Measurements from ENCODE around the gene ABCC11.
A peak's percentile ranks its signal among the peaks of the same experiment; 100 is the strongest.
"Not testable (repeated sequence)": the region's sequence is repeated elsewhere in the genome, so short reads cannot be mapped to it uniquely, and the experiment has no call there.

Gene ABCC11

DNA sequence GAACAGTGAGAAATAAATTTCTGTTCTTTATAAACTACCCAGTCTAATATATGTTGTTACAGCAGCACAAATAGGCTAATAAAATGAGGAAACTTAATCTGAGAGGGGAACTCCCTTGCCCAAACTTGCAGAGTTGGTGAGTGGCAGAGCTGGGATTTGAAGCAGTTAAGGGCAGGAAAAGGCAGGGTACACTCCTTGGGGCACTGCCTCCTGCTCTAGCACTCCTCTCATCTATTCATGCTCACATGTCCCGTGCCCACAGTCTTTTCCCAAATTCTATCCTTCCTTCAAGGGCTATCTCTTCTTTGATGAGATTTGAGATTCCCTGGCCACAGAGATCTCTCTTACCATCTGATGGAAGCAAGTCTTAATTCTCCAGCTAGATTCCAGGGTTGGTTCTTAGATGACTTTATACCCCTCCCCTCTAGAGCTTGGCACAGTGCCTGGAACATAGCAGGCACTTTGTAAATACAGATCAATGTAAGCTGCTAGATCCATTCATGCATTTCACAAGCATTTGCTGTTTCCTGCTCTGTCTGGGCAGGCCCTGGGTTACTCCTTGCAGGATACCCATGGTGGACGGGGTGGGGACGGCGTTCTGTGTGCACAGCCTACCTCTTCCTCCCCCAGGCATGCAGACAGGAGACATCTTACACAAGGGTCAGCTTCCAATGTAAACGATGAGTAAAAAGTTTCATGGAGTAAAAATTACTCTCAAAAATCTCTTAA, 52.3 kb downstream of the ABCC11 start:
- DNase-seq = peak; percentile 78

- no peak for DNase-seq
Observed at GRCh38 chr16:48193846-48194245, 53.5 kb downstream of the ABCC11 start.

DNA sequence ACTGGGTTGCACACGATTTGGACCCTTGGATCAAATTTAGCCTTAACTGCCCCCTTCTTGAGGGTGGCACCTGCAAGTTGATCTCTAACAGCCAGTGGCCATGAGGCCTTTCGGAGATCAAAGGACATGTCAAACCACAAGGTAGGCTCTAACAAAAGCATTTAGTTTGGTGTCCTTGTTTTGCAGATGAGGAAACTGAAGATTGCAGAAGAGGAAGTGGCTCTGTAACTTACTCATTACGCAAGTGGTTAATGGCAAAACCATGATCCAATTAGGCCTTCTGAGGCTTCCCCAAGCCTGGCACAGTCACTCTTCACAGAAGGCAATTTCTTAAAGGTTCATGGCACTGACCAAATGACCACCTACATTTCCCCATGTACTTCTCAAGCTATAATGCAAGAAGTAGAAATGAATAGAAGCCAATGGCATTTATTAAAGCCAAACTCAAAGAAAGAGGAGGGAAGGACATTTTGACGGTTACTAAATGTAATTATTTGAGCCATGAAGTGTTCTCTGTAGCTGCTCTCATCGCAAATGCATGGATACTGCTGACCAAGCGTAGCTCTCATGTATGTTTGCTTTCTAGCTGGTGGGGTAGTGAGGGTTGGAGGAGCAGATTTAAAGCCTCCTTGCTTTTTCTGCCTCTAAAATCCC, 58.8 kb downstream of the ABCC11 start:
- peak; percentile 45 for DNase-seq

DNA sequence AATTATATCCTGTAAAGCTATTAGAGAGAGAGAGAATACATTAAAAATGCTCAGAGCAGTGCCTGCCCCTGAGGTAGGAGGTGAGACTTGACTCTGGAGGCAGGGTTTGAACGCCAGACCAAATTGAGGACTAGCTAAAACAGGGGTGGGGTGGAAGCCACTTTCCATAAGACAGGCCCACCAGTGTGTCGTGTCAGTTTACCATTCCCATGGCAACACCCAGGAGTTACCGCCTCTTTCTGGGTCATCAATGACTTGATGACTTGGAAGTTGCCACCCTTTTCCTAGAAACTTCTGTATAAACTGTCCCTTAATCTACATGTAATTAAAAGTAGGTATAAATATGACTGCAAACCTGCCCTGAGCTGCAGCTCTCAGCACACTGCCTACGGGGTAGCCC, 59.6 kb downstream of the ABCC11 start:
- DNase-seq = no peak

- peak; percentile 24 for DNase-seq
Observed at GRCh38 chr16:48184681-48185080, 62.7 kb downstream of the ABCC11 start.

GRCh38 chr16:48182979-48183537, 64.3 kb downstream of the ABCC11 start:
- peak; percentile 90 for DNase-seq

DNA sequence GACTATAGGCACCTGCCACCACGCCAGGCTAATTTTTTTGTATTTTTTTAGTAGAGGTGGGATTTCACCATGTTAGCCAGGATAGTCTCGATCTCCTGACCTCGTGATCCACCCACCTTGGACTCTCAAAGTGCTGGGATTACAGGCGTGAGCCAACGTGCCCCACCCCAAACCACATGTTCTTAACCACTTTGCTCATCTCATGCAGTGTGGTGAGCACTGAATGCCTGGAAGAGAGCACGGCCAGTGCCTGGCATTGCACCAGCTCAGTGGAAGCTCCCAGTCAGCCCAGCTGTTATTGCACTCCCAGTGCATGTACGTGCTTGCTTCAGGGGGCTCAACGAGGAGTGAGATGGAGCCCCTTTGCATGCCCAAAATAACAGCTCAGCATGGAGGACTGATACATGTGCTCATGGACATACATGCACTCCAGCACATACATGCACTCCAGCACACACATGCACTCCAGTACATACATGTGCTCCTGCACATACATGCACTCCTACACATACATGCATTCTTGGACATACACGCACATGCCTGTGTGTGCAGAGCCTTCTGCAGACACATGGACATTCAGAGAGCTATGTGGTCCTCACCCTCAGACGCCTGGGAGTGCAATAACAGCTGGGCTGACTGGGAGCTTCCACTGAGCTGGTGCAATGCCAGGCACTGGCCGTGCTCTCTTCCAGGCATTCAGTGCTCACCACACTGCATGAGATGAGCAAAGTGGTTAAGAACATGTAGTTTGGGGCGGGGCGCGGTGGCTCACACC, 65.4 kb downstream of the ABCC11 start:
- DNase-seq = not testable (repeated sequence)

GRCh38 chr16:48180868-48181480, 66.4 kb downstream of the ABCC11 start:
- DNase-seq = no peak

DNA sequence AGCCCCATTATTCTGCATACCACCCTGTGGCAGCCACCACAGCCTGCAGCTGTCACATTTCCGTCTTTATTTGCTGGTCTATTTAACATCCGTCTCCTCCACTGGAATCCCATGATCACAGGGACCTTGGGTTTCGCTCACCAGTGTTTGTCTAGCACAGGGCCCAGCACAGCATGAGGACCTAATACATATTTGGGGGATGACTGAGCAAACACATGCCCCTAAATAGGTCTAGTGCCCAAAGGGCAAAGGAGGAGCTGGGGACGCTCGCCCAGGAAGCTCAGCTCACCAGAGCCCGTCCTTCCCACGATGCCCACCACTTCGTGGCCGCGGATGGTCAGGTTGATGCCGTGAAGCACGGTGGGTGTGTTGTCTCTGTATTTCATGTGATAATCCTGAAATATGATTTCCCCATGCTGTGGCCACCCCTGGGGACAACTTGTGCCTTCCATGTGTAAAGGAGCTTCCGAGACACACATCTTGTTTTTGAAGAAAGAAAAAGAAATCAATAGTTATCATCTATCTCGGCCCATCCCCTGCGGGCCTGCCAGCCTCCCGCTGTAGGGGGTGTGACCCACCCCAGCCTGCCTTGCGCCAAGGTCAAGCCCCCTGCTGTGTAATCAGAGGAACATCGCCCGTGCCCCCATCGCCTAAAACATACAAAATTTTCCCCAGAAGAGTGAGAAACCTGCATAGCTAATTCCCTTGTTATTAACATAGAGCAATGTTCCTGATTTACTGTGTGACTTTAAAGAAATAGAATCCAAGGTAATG, 70.5 kb downstream of the ABCC11 start:
- no peak for DNase-seq

GRCh38 chr16:48173889-48174288, 73.5 kb downstream of the ABCC11 start:
- no peak for DNase-seq

DNA sequence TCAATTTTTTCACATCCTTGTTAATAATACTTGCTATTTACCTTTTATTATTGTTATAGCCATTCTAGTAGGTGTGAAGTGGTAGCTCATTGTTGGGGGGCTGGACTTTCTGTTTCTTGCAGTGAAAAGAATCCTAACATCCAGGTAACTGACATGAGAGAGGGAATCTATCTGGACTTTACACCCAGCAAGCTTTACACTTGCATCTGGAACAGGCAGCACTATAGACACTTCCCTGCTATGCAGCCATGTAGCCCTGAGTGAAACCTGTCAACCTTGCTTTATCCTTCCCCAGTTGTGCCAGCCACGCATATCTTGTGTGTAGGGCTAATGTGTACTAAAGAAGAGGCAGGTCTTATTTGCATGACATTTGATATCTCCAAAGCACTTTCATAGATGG, 74.7 kb downstream of the ABCC11 start:
- no peak for DNase-seq

GRCh38 chr16:48169896-48170295, 77.4 kb downstream of the ABCC11 start:
- DNase-seq = no peak

GRCh38 chr16:48168075-48168474, 79.3 kb downstream of the ABCC11 start:
- DNase-seq = no peak

DNA sequence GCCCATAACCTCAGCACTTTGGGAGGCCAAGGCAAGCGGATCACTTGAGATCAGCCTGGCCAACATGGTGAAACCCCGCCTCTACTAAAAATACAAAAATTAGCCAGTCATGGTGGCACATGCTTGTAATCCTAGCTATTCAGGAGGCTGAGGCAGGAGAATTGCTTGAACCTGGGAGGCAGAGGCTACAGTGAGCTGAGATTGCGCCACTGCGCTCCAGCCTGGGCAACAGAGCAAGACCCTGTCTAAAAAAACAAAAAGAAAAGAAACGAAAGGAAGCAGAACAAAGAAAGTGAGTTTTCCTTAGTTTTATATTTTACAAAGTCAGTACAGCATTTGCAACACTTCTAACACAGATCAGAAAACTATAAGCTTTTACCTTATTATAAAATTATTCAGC, 80.7 kb downstream of the ABCC11 start:
- not testable (repeated sequence) for DNase-seq

DNA sequence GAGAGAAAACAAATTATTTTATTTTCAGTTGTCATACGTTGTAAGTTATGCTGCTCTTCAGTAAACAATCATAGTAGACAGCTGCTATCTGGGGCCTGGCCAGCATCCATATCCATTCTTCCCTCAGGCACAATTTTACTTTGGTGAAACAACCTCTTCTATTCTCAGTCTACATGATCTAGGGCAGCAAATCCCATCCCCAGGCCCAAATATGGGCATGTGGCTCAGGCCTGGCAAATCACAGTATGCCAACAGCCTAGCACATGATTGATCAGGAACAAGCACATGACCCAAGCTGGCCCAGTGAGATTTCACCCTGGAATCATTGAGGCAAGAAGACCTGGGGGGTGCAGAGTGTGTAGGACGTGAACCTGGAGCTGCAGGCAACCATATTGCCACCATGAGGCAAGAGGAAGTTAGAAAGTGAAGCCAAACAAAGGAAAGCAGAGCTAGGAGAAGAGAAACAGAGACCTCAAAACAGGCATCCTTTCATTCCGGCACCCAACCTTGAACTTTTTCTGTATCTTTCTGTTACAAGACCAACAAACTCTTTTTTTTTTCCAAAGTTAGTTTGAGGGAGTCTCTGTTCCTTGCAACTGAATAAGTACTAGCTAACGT, 81.3 kb downstream of the ABCC11 start:
- DNase-seq = no peak

DNA sequence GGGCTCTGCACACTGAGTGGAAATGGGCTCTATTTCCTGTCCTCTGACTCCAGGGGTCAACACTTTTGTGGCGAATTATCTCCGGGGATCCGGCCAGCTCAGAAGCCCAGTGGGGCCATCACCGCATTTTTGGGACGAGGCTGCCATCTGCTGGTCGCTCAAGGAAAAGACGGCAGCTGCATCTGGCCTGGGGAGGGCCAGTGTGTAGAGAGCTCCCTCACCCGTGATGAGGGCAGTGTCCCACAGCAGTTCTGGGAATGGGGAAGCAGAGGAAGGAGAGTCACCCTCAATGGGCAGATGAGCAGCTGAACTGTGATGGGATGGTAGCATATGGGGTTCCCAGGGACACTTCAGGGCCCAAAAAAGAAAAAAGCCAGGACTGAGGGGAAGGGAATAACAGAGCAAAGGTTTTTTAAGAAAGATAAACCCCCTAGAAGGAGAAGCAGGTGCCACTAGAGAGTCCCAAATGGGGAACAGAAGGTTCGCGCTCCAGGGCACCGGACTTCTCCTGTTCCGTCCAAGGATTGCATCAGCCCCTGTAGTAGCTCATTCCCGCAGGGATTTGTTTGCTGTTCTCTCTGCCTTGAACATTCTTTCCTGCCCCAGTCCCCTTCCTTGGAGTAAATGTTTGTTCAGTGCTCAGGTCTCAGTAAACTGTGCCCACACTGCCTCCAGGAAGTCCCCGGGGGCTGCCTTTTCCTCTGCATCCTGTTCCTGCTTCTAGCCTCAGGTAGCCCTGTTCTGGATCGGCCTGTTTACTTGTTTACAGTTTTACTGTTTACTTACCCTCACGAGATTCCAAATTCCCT, 82.2 kb downstream of the ABCC11 start:
- DNase-seq = peak; percentile 70

DNA sequence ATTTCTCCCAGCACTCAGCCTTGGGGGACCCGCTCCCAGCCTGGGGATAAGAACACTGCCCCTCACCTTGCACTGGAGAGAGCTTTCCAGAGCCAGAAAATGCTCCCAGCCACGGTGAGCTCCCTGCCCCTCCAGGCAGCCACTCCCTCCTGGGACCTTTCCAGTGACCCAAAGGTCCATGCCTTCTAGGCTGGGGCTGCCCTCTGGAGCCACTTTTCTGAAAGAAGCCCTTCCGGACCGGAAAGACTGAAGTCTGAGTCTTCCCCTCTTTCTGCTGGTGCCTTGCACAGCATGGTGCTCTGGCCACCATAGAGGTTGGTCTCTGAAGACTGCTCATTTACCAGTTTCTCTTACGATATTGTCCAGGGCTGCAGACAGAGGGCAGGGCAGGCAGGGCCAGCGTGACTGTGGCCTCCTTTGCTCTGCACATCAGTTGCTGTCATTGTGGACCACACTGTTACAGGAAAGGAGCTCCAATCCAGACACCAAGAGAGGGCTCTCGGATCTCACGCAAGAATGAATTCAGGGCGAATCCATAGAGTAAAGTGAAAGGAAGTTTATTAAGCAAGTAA, 84.4 kb downstream of the ABCC11 start:
- DNase-seq = no peak

- DNase-seq = no peak
Observed at GRCh38 chr16:48161906-48162305, 85.4 kb downstream of the ABCC11 start.

DNA sequence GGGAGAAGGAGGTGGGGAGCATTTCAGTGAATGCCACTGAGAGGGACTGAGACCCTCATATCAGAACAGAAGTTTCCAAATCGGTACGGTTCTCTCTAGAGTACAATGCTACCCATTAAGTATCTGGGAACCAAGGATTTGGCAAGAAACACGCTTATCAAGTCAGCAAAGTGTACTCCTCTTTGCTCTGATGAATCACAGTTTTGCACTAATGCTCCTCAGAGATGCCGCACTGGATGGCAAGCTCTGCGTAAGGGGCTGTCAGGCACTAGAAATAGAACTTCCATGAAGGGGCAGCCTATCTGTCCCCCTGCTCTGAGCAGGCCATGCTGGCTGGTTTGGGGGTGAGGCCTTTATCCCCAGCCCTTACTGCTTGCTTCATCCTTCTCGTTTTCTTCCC, 86.8 kb downstream of the ABCC11 start:
- DNase-seq = no peak

DNA sequence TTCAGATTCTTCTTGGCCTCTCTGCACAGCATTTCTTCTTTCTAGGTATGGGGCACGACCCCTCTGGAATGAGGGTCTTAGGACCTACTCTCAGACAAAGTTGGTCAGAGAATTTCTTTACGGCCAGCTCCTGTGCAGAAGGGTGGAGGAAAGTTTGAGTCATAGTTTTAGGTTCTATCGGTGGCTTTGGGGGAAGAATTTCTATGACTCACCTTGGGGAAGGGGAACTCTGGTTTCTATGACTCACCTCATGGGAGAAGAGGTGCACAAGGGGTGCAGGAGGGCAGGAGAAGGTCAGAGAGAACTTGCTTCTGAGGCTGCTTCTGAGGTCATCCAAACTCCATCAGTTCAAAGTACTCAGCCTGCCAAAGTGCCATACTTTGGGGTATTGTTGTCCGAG, 89.0 kb downstream of the ABCC11 start:
- DNase-seq = no peak

- DNase-seq = no peak
Observed at GRCh38 chr16:48157794-48158193, 89.5 kb downstream of the ABCC11 start.

All from NCI-H82 (cell line).